Suppressor macrophage (primary cell): ENCODE measurements around the gene CYP26B1.
"Not testable (repeated sequence)": the region's sequence is repeated elsewhere in the genome, so short reads cannot be mapped to it uniquely, and the experiment has no call there.

Experiments
- DNase-seq, 4 experiments: peaks; one replicate each; pipeline ENCODE4 v3.0.0-alpha.2; 2020 to 2022

Gene CYP26B1

DNA sequence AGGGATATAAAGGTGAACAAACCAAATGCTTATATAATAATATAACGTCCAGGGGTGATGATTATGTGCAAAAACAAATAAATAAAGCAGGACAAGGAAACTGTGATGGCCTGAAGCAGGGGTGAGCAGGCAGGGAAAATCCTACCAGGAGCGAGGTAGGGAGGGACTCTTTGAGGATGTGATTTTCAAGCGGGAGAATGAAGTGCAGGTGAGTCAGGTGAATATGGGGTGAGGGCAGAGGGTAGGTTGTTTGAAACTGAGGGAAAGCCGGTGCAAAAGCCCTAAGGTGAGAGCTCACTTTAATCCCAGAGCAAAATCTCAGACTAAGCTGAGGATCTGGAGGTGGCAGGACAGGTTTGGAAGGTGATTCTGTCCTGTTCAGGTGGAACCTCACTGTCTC is 40.7 kb downstream of the CYP26B1 start:
- no peak for DNase-seq

DNA sequence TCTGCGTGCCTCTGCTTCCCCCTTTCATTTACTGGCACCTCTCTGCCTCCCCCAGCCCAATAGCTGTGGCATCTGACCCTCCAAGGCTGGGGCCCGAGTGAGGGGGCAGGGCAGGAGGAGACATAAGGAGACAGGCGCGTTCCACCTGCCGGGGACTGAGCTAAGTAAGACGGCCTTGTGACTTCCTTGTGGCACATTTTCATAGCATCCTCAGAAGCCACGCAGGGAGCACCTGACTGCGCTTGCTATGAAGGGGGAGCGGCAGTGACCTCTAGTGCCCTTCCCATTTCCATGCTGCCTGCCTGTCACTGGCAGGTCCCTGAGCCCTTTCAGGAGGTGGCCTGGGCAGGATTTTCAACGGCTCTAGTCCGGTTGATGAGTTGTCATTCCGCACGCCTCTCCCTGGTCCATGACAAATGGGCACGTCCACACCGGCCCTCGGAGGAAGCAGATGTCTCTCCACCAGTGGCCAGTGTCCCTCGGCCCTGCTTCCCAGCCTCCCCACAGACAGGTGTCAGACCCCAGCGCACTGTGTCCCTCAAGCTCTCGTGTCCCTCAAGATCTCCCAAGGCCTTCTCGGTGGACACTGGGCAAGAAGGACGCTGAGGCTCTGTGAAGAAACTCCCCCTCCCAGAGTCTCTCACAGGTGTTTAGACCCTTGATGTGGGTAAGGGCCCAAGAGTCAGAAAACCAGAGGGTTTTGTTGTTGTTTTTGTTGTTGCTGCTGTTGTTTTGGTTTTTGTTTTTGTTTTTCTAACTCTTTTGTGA is 42.7 kb downstream of the CYP26B1 start:
- DNase-seq: no peak

DNA sequence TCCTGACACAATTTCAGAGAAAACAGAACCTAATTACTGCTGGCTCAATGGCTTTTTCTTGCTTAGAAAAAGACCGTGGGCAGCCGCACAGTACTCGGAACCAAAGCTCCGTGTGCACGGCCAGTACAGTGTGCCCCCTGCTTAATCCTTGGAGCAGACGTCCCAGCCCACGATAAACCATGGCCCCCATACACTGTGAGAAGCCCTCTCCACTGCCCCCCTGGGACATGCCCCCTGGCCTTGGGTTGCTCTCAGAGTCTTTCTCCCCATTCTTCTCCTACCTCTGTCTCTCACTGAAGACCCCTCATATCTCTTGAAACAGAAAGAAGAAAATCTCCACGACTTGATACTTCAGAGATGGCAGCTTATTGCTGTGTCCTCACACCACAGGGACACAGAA is 44.0 kb downstream of the CYP26B1 start:
- no peak for DNase-seq

DNA sequence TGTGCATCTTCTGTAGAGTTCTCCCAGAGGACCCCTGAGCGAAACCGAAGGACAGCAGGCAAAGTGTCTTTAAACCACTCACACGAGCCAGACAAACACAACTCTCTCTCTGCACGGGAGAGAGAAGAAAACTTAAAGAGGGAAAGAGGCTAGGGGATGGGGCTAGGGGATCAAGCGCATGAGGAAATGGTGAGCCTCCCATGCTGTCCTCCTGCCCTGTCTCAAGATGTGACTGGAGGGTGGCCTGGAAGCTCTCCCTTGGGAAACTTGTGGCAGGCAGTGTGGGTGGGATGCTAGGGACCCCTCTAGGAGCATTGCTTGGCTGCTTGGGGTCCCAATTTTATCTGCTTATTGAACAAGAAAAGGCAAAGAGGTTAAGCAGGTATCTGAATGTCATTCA is 44.5 kb downstream of the CYP26B1 start:
- no peak for DNase-seq

DNA sequence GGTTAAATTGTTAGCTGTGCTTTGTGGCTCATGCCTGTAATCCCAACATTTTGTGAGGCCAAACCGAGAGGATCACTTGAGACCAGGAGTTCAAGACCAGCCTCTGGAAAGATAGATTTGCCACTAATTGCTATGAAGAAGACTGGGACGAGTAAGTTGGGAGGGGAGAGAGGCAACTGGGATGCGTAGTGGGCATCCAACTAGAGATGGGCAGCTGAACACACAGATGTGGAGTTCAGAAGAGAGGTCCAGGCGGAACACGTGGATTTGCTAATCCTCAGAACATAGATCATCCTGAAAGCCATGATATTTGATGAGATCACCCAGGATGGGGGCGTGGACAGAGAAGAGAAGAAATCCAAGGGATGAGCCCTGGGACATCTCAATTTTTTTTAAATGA is 48.7 kb downstream of the CYP26B1 start:
- no peak for DNase-seq

DNA sequence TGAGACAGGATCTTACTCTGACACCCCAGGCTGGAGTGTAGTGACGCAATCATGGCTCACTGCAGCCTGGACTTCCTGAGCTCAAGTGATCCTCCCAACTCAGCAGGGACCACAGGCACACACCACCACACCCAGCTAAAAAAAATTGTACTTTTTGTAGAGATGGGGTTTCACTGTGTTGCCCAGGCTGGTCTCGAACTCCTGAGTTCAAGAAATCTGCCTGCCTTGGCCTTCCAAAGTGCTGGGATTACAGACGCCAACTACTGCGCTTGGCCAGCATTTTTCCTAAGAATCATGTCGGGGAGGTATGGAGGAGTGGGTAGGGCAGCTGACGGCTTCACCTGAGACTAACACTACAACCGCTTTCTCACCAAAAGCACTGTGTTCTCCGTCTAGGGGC is 50.4 kb downstream of the CYP26B1 start:
- no peak for DNase-seq

DNA sequence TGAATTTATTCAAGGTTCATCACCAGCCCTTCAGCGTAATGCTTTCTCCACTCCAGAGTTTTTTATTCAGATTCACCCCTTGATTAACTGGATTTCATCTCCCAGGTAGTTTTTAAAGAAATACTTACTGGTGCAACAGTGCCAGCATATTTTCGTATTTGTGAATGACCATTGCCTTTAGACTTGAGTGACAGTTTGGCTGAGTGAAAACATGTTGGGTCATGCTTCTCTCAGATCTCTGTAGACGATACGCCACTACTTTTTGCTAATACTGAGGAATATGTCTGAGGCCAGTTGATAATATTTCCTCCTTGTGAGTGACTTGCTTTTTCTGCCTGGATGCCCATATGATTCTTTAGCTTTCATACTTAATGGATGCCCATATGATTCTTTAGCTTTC is 51.5 kb downstream of the CYP26B1 start:
- no peak for DNase-seq

DNA sequence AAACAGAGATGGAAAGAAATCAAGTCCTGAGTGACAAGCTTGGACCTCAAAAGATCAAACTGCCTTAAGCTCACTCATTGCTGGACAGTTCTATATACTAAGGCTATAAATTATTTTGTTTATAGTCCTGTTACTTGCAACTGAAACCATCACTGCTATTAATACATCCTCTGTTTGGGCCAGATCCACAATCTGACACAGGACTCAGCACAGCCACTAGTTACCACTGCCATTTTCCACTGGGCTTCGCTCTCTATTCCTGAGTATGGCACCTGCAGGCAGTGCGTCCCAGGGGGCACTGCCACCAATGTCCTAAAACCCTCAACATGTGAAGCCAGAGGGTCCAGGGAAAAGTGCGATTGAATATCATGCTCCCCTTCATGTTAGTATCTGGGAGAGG is 52.3 kb downstream of the CYP26B1 start:
- DNase-seq: no peak

DNA sequence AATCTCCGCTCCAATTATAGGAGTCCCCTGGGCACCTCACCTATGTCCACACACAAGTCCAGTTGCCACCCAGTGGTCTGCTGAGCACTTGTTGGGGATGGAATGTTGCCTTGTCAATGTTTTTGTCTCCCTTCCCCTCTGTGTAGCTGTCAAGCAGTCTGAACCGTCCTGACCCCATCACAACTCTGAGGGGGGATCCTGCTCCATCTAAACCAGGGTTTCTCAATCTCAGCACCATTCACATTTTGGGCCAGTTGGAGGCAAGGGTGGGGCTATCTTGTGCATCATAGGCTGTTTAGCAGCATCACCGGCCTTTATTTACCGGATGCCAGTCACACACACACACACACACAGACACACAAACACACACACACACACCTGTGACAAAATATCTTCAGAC is 53.0 kb downstream of the CYP26B1 start:
- no peak for DNase-seq

DNA sequence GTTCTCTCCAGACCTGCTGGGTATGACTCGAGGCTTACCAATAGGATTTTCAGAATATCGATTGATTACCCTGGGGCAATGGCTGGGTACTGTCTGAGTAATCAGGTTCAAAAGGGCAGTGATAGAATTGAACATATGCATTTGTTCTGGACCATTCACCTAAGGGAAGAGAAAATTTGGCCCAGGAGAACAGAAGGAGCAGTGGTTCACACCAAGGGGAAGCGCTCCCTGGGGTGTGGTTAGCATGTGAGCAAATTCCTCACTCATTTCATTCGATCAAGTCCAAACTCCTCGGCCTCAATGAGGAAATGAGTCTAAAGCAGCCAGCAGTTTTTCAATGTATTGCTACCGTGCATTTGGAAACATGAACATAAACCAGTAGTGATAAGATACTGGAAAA is 55.6 kb downstream of the CYP26B1 start:
- DNase-seq: no peak

DNA sequence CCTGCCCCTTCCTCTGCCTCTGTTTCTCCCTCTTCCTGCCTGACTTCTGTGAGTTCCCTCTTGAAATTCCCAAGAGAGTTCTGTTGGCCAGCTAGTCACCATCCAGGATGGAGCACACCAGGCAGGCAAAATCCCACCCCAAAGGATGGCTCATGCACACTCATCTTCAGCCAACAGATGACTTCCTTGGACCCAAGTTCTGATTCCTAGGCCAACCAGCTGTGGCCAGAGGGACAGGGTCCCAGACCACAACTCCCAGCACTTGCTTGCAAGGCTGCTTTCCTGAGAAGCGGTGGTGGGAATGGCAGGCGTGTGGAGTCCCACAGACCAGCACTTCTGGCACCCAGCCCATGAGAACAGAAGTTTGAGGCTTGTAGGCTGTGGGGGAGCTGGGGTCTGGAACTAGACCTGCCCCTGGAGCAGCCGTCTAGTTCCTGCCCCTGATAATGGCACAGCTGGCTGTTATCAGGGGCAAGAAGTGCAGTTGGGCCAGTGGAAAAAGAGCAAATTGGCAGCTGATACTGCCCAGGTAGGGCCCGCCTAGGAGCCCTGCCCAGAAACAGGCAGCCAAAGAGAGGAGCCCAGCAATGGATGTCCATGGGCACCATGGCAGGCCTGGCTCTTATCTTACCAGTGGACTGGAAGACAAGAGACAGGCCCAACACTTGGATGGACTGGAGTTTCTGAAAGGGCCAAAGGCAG is 56.7 kb downstream of the CYP26B1 start:
- no peak for DNase-seq

DNA sequence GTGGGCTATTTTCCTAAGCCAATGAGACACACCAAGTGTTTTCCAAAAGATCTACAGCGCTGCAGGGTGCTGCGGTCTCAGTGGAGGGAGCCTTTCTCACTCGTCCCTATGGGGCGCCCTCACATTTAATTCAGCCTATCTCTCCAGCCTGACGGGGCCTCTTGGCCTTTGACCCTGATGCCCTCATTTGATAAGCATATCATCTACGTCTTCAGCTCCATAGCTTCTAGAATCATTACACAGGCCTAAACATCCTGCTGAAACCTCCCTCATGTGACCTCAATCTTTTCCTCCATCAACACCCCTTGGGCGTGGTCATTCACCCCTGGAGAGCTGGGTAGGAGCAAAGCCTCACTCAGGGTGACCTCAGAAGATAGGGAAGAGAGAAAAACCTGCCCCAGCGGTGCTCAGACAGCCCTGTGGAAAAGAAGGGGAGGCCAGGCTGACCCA is 57.4 kb downstream of the CYP26B1 start:
- DNase-seq: no peak

DNA sequence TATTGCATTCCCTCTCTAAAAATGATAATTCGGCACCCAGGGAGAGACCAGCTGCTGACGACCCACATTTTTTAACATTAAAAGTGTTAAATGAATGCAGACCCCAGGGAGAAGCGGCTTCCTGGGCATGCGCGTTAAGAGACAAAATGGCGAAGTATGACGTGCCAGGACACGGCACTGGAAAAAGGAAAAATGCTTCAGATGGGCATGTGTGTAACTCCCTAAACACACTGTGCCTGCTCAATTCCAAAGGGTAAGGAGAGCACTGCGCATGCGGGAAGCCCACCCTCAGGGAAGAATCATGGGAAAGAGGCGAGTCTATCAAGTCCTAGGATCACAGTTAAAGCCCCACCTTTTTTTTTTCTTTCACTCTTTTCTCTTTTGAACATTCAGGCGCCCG is 58.1 kb downstream of the CYP26B1 start:
- DNase-seq: no peak

DNA sequence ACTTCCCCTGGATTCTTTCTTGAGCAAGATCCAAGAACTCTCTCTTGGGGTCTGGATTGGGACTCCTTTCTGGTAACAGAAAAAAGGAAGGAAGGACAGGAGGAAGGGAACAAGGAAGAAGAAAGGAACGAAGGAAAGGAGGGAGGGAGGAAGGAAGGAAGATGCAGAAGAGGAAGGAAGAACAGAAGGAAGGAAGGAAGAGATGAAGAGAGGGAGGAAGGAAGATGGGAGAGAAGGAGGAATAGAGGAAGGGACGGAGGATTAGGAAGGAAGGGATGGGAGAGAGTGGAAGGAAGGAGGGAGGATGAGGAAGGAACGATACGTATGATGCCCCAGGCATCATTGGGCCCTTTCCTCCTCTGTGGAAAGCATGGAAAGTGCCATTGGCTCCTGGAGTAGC is 58.6 kb downstream of the CYP26B1 start:
- no peak for DNase-seq

DNA sequence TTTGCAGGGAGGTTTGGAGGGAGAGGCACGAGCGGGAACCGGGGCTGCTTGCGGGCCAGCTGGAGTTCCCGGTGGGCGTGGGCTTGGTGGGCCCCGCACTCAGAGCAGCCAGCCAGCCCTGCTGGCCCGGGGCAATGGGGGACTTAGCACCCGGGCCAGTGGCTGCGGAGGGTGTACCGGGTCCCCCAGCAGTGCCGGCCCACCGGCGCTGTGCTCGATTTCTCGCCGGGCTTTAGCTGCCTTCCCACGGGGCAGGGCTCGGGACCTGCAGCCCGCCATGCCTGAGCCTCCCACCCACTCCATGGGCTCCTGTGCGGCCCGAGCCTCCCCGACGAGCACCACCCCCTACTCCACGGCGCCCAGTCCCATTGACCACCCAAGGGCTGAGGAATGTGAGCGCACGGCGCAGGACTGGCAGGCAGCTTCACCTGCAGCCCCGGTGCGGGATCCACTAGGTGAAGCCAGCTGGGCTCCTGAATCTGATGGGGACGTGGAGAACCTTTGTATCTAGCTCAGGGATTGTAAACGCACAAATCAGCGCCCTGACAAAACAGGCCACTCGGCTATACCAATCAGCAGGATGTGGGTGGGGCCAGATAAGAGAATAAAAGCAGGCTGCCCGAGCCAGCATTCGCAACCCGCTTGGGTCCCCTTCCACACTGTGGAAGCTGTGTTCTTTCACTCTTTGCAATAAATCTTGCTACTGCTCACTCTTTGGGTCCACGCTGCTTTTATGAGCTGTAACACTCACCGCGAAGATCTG is 60.6 kb downstream of the CYP26B1 start:
- DNase-seq: not testable (repeated sequence)

DNA sequence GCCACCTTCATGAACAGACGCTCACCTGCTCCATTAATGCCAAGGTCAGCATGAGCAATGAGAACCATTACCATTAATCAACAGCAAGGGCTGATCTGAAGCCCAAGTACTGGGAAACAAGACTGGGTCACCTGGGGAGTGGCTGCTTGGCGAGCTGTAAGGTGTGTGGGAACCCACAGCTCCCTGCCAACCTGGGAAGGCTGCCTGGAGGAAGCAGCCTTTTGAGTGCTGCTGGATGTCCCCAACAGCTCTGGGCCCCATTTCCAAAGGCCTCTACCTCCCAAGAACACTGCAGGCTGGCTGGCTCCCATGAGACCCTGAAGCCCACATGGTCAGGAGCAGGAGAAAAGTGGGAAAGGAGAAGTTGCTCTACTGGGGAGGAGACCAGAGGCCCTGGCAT is 62.1 kb downstream of the CYP26B1 start:
- no peak for DNase-seq

DNA sequence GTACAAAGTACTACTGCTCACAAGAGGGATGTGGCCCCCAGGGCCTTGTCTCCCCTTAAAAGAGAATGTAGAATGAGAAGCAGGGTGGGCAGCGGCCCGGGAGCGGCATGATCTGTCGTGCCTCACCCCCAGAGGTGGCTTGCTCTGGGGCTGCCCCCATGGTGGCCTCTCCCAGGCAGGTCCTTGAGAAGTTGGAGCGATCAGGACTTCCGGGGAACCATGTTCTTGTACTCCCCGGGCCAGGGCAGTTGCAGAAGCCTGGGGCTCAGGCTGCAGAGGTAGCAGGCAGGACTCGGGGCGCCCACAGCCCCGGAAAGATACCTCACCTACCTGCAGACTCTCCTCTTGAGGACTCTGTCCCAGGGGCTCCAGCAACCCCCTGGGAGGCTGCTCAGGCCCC is 62.6 kb downstream of the CYP26B1 start:
- no peak for DNase-seq

DNA sequence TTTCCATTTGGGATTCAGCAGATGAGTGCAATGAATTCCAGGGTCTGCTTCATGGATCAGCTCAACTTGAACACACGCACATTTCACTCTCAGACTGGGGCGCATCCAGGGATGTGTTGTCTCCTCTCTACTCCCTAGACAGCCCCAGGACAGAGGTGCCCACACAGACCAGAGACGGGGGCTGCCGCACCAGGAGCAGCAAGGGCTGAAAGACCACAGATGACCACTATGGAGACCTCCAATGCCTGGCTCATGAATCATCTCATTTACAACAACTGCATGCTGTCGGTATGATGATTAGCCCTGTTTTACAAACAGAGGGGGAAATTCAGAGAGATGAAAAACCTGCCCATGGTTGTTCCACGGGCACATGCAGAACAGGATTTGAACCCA is 63.1 kb downstream of the CYP26B1 start:
- no peak for DNase-seq

DNA sequence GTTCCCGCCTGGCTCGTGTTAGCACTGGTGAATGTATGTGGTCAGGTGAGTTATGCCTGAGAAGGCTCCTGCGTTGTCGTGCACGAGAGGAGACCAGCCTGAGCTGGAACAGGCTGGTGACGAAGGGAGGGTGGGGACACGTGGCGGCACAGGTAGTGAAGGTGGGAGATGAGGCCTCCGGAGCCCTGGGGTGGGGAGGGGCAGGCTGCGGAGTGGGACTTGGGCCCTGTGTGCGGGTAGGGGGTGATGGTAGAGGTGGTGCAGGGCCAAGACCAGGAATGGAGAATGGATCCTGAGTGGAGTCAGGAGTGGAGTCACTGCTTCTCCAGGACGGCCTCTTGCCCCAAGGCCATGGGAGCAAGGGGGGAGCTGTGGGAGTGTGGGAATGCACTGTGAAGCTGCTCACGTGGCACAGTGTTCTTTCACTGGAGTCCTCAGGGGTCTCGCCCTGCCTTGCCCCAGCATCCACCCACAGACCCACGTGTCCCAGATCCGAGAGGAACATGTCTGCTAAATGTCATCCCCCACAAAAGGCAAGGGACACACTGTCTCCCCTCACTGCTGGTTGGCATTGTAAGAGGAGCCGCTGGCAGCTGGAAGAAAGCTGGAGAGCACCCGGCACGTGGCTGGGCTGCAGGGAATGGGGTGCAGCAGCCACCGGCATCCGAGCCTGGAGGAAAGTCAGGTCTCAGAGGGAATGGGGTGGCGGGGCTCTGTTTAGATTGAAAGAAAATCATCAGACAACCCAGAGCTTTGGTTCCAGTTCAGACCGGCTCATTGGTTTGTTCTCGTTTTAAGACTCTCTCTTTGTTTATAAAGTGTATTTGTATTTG is 63.7 kb downstream of the CYP26B1 start:
- DNase-seq: no peak

DNA sequence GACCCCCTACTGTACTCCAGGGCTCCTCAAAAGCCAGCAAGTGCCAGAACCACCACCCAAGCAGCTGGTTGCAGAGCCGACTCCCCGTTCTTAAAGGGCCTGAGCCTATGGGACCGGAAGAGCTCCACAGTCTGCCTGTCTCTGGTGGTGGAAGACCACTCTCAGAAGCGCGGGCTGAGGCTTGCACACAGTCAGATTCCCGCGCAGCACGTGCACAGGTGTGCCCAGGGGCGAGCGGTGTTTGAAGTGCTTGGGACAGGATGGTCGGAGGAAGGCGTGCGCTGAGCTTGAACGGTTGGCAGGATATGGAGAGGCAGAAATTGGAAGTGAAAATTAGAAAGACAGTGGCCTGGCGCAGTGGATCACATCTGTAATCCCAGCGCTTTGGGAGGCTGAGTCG is 64.8 kb downstream of the CYP26B1 start:
- DNase-seq: no peak

DNA sequence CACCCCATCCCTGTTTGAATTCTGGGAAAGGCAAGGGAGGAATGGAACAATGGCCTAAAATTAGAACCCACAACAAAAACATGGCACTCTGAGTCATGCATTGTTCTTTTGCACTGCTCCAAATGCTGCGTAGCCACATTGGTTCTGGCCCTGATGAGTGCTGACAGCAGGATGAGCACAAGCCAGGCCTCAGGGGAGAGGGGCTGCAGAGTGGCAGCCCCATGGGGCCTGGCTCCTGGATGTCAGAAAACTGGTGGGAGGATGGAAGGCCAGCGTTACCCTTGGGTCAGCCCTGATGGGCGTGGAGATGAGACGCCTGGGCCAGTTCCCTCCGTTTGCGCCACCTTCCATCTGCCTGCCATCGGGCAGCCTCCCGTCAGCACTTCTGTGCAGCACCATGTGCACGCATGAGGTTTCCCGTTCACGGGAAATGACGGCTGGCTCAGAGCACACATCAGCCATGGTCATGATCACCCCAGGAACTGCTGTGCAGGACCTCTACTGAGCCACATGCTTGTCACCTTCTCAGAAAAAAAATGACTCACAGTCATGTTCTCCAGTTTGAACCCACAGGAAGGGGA is 65.6 kb downstream of the CYP26B1 start:
- no peak for DNase-seq

DNA sequence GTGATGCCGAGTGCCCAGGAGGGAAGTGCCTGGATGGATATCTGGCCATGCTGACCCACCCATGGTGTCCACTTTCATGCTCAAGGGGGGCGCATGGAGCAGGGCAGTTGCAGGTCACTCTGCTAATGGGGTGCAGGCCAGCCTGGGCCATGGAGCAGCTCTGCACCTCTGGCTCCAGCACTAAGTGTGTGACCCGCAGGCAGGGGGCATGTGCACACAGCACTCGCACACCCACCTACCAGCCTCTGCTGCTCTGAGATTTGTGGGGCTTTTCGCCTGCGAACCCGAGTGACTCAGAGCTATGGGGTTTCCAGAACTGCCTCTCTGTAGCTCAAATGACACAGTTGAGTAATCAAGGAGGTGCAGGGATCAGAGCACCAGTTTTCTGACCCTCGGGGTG is 66.2 kb downstream of the CYP26B1 start:
- DNase-seq: no peak
